Keratinocyte (primary cell): ENCODE measurements around the gene CAPZB. TPM values are rescaled to one million over a fixed set of nuclear protein-coding genes. Genes with fewer than 3 reads are reported as not detected.

Source experiments
- DNase-seq: peaks from one replicate; pipeline ENCODE4 v3.0.0-alpha.2; 2011; ENCODE audit warnings: low read depth, missing footprints, low spot score
- FAIRE-seq: peaks from 2 replicates; lab custom pipeline; 2011; peaks lifted over from hg19 to GRCh38; lab: Jason Lieb, UNC
- H2AFZ ChIP-seq: 2 replicates; pipeline ENCODE4 v1.6.0; 2012; ENCODE audit warnings: low read length, control low read depth, inconsistent platforms; ENCODE audit not compliant: control insufficient read depth
- H3K27ac ChIP-seq: 2 replicates; pipeline ENCODE4 v1.5.1; 2011; ENCODE audit warnings: low read length; ENCODE audit not compliant: control insufficient read depth, insufficient read depth
- H3K27me3 ChIP-seq: 3 replicates; pipeline ENCODE4 v1.6.0; 2011; ENCODE audit warnings: low read length; ENCODE audit not compliant: control insufficient read depth, insufficient read depth; ENCODE audit errors: extremely low read depth
- H3K36me3 ChIP-seq, 2 experiments: 2 replicates in 1 of 2; 3 replicates in 1 of 2; pipeline ENCODE4 v1.5.1; 2011; ENCODE audit warnings: low read length in 2 of 2, mild to moderate bottlenecking in 1 of 2; ENCODE audit not compliant: control insufficient read depth in 2 of 2, insufficient read depth in 2 of 2; ENCODE audit errors: extremely low read depth in 1 of 2
- H3K4me1 ChIP-seq: 3 replicates; pipeline ENCODE4 v1.5.1; 2011; ENCODE audit warnings: low read length; ENCODE audit not compliant: control insufficient read depth, insufficient read depth; ENCODE audit errors: extremely low read depth
- H3K4me2 ChIP-seq: 3 replicates; pipeline ENCODE4 v1.6.0; 2011; ENCODE audit warnings: low read depth, low read length; ENCODE audit not compliant: control insufficient read depth, insufficient read depth; ENCODE audit errors: extremely low read depth
- H3K4me3 ChIP-seq, 3 experiments: fragments of 200-600 bp in 1 of 3; sonication (generic) in 1 of 3; 2 replicates in 2 of 3; 3 replicates in 1 of 3; pipeline ENCODE4 v1.5.1; 2011 to 2016; ENCODE audit warnings: low read length in 3 of 3, mild to moderate bottlenecking in 3 of 3, control low read depth in 2 of 3, inconsistent platforms in 1 of 3, low read depth in 1 of 3, mixed read lengths in 1 of 3, mixed run types in 1 of 3, moderate library complexity in 1 of 3; ENCODE audit not compliant: control insufficient read depth in 2 of 3, insufficient read depth in 2 of 3; ENCODE audit errors: extremely low read depth in 1 of 3
- H3K79me2 ChIP-seq: 2 replicates; pipeline ENCODE4 v1.6.0; 2012; ENCODE audit warnings: low read length; ENCODE audit not compliant: control insufficient read depth, insufficient read depth
- H3K9ac ChIP-seq: 3 replicates; pipeline ENCODE4 v1.6.0; 2011; ENCODE audit warnings: low read length; ENCODE audit not compliant: control insufficient read depth, insufficient read depth; ENCODE audit errors: extremely low read depth
- H3K9me1 ChIP-seq: 3 replicates; pipeline ENCODE4 v1.6.0; 2011; ENCODE audit warnings: low read length; ENCODE audit not compliant: control insufficient read depth, insufficient read depth; ENCODE audit errors: extremely low read depth
- H3K9me3 ChIP-seq: 2 replicates; pipeline ENCODE4 v1.5.1; 2012; ENCODE audit warnings: low read depth, low read length; ENCODE audit not compliant: control insufficient read depth
- H4K20me1 ChIP-seq: 3 replicates; pipeline ENCODE4 v1.6.0; 2011; ENCODE audit warnings: low read length; ENCODE audit not compliant: control insufficient read depth, insufficient read depth; ENCODE audit errors: extremely low read depth
- CTCF ChIP-seq, 3 experiments: IDR thresholded peaks in 1 of 3; conservative IDR thresholded peaks in 1 of 3; optimal IDR thresholded peaks in 1 of 3; 2 replicates in 2 of 3; 3 replicates in 1 of 3; pipeline versions ENCODE3 to v1.5.1; 2011; ENCODE audit warnings: low read length in 3 of 3, mild to moderate bottlenecking in 3 of 3, moderate library complexity in 2 of 3, control low read depth in 1 of 3, inconsistent platforms in 1 of 3; ENCODE audit not compliant: insufficient read depth in 2 of 3; ENCODE audit errors: extremely low read depth in 1 of 3
- EZH2 ChIP-seq: IDR thresholded peaks from one replicate; pipeline ENCODE4 v1.6.1; 2012; ENCODE audit warnings: inconsistent platforms, mild to moderate bottlenecking, low read length, moderate library complexity
- dilution Hi-C: fragments of 300-500 bp; cut with MboI; formaldehyde crosslinking; loops from one replicate; pipeline ENCODE4 v1.7.0; 2020; ENCODE audit warnings: low sequenced_read_pairs; ENCODE audit not compliant: extremely low pct_ligation_motif_present
- polyA plus RNA-seq, 5 experiments: library from polyadenylated mRNA; depleted of rRNA in 3 of 5; stranded (reverse) in 3 of 5; stranded (forward) in 1 of 5; unstranded in 1 of 5; fragments of >200 nt; gene quantifications; 1 replicate in 1 of 5; 2 replicates in 3 of 5; 3 replicates in 1 of 5; pipeline versions ENCODE4 v1.2.1 to v1.2.3, GENCODE V29; 2011 to 2012; ENCODE audit warnings: missing spikeins in 2 of 5, low read depth in 1 of 5, low replicate concordance in 1 of 5

CAPZB gene
- polyA plus RNA-seq, 1 donor (not counting 4 experiments of a cell fraction or from before 2014, with no cell fraction given), result 193 TPM

- Histone ChIP-seq H3K36me3 (peaks cover 9 to 10% of the 10 kb centered on the region in 2 experiments), H3K27ac (no peak overlapping the region), H2AFZ (no peak overlapping the region), H3K9ac (no peak overlapping the region), H3K27me3 (no peaks in the 10 kb centered on the region), H3K4me3 (no peak overlapping the region), H3K4me2 (no peak overlapping the region), H3K9me3 (no peaks in the 10 kb centered on the region), H3K79me2 (peaks cover 79% of the 10 kb centered on the region), H3K9me1 (peaks cover 19% of the 10 kb centered on the region), H4K20me1 (peaks cover 41% of the 10 kb centered on the region), H3K4me1 (peaks cover 51% of the 10 kb centered on the region)
- dilution Hi-C loops, result loop anchor here (25.0 kb wide), 1 partner anchor 194 kb away; the partner anchor contains the start of gene NBL1
- no peak for DNase-seq
- no peak for TF ChIP-seq EZH2
- no peak for TF ChIP-seq CTCF (optimal IDR thresholded peaks at IDR 0.05 in 1 of 3, IDR thresholded peaks at IDR 0.05 in 1 of 3, conservative IDR thresholded peaks at IDR 0.05 in 1 of 3; ENCODE audit: extremely low read depth in 1 of 3, insufficient read depth in 2 of 3, low read length in 3 of 3)
- no peak for FAIRE-seq
These were observed 42.0 kb downstream of the CAPZB start for GRCh38 chr1:19443326-19443725.

- peaks cover 8 to 10% of the 10 kb centered on the region in 2 experiments for H3K36me3 ChIP-seq
- H3K79me2 ChIP-seq, result peaks cover 80% of the 10 kb centered on the region
- no peak for FAIRE-seq
- peaks cover 37% of the 10 kb centered on the region for H4K20me1 ChIP-seq
- no peak overlapping the region for H3K4me3 ChIP-seq
- no peak overlapping the region for H3K27ac ChIP-seq
- no peaks in the 10 kb centered on the region for H3K9me3 ChIP-seq
- no peaks in the 10 kb centered on the region for H3K27me3 ChIP-seq
- DNase-seq, result no peak
- H2AFZ ChIP-seq, result no peak overlapping the region
- TF ChIP-seq CTCF (optimal IDR thresholded peaks at IDR 0.05 in 1 of 3, IDR thresholded peaks at IDR 0.05 in 1 of 3, conservative IDR thresholded peaks at IDR 0.05 in 1 of 3; ENCODE audit: extremely low read depth in 1 of 3, insufficient read depth in 2 of 3, low read length in 3 of 3) (no peak), EZH2 (no peak)
- peaks cover 10% of the 10 kb centered on the region for H3K9me1 ChIP-seq
- no peak overlapping the region for H3K4me2 ChIP-seq
- dilution Hi-C loops, result loop anchor here (25.0 kb wide), 1 partner anchor 195 kb away; the partner anchor contains the start of gene NBL1
- H3K4me1 ChIP-seq, result peaks cover 50% of the 10 kb centered on the region
- no peak overlapping the region for H3K9ac ChIP-seq
These were observed 42.9 kb downstream of the CAPZB start for GRCh38 chr1:19442154-19443096.
